Amniotic epithelial cell (primary cell): ENCODE data around the gene ADAP1.

Source experiments
- DNase-seq: peaks from one replicate; pipeline ENCODE4 v3.0.0-alpha.2; 2010; ENCODE audit warnings: low read depth

ADAP1 gene

GRCh38 chr7:922334-923107 lies 32.0 kb downstream of the ADAP1 start:
- DNase-seq = no peak

GRCh38 chr7:921581-922333 lies 32.7 kb downstream of the ADAP1 start:
- DNase-seq = no peak

GRCh38 chr7:921071-921461 lies 33.4 kb downstream of the ADAP1 start:
- DNase-seq = no peak

- DNase-seq = no peak
These were observed 34.0 kb downstream of the ADAP1 start for GRCh38 chr7:920351-921070.

- no peak for DNase-seq
These were observed 34.5 kb downstream of the ADAP1 start for GRCh38 chr7:919924-920341.

GRCh38 chr7:919114-919442 lies 35.4 kb downstream of the ADAP1 start:
- DNase-seq = no peak

GRCh38 chr7:918441-919113 lies 35.9 kb downstream of the ADAP1 start:
- no peak for DNase-seq

GRCh38 chr7:918118-918425 lies 36.4 kb downstream of the ADAP1 start:
- no peak for DNase-seq

- no peak for DNase-seq
These were observed 37.0 kb downstream of the ADAP1 start for GRCh38 chr7:917255-918117.

- no peak for DNase-seq
These were observed 38.1 kb downstream of the ADAP1 start for GRCh38 chr7:916291-916941.

GRCh38 chr7:915291-916218 lies 38.9 kb downstream of the ADAP1 start:
- DNase-seq = no peak

- no peak for DNase-seq
These were observed 39.8 kb downstream of the ADAP1 start for GRCh38 chr7:914521-915194.

GRCh38 chr7:913736-914520 lies 40.6 kb downstream of the ADAP1 start:
- DNase-seq = no peak

GRCh38 chr7:911791-912480 lies 42.5 kb downstream of the ADAP1 start:
- no peak for DNase-seq

GRCh38 chr7:910931-911431 lies 43.5 kb downstream of the ADAP1 start:
- DNase-seq = no peak

- no peak for DNase-seq
These were observed 44.0 kb downstream of the ADAP1 start for GRCh38 chr7:910441-910861.
